HUES48 (cell line): ENCODE data around the gene XAB2.

ENCODE experiments used
- H3K27ac ChIP-seq: one replicate; pipeline ENCODE4 v1.7.0; 2013; ENCODE audit warnings: low read depth, low read length, inconsistent platforms
- H3K27me3 ChIP-seq: 2 replicates; pipeline ENCODE4 v1.6.1; 2013; ENCODE audit warnings: mild to moderate bottlenecking, low read length; ENCODE audit not compliant: control insufficient read depth, insufficient read depth
- H3K36me3 ChIP-seq: 2 replicates; pipeline ENCODE4 v1.6.1; 2013; ENCODE audit warnings: low read length; ENCODE audit not compliant: control insufficient read depth, insufficient read depth
- H3K4me1 ChIP-seq: 2 replicates; pipeline ENCODE4 v1.6.1; 2013; ENCODE audit warnings: mild to moderate bottlenecking, low read length; ENCODE audit not compliant: control insufficient read depth, insufficient read depth
- H3K4me3 ChIP-seq: 2 replicates; pipeline ENCODE4 v1.5.1; 2013; ENCODE audit warnings: mild to moderate bottlenecking, low read depth, low read length
- H3K9ac ChIP-seq: 2 replicates; pipeline ENCODE4 v1.6.1; 2013; ENCODE audit warnings: mild to moderate bottlenecking, low read depth, low read length, moderate library complexity
- H3K9me3 ChIP-seq: 2 replicates; pipeline ENCODE4 v1.6.1; 2013; ENCODE audit warnings: low read length; ENCODE audit not compliant: control insufficient read depth, insufficient read depth

The XAB2 gene

DNA sequence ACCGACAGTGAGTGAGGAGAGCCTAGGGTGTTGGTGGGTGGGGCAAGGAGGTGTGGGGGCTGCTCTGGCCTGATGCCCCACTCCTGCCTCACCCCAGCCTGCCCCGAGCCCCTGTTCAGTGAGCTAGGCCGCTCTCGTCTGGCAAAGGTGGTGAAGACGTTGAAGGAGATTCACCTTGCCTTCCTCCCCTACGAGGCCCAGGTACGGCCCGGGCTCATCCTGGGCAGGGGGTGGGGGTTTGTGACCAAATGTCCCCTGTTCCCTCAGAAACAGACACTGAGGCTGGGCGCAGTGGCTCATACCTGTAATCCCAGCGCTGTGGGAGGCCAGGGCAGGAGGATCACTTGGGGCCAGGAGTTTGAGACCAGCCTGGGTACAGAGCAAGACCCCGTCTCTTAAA lies 11.5 kb upstream of the XAB2 start:
- Histone ChIP-seq H3K27me3 (peaks cover 9% of the 10 kb centered on the region), H3K9ac (no peak overlapping the region), H3K4me1 (no peaks in the 10 kb centered on the region)

DNA sequence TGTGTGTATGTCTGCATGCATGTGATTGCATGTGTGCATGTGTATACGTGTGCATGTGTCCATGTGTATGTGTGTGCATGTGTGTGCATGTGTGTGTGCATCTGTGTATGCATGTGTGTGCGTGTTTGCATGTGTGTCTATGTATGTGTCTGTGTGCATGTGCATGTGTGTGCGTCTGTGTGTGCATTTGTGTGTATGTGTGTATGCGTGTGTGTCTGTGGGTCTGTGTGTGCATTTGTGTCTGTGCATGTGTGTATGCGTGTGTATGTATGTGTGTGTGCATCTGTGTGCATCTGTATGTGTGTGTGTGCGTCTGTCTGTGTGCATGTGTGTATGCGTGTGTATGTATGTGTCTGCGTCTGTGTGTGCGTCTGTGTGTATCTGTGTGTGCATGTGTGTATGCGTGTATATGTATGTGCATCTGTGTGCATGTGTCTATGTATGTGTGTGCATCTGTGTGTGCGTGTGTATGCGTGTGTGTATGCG lies 10.6 kb upstream of the XAB2 start:
- Histone ChIP-seq H3K27me3 (peaks cover 18% of the 10 kb centered on the region), H3K36me3 (peaks cover 3% of the 10 kb centered on the region), H3K9me3 (no peaks in the 10 kb centered on the region), H3K27ac (no peak overlapping the region), H3K4me1 (no peaks in the 10 kb centered on the region), H3K9ac (no peak overlapping the region), H3K4me3 (no peak overlapping the region)

More for the DNA sequence above, 11.5 kb upstream of the XAB2 start:
- peaks cover 3% of the 10 kb centered on the region for H3K36me3 ChIP-seq
- H3K27ac ChIP-seq: no peak overlapping the region
- H3K4me3 ChIP-seq: no peak overlapping the region
- no peaks in the 10 kb centered on the region for H3K9me3 ChIP-seq

DNA sequence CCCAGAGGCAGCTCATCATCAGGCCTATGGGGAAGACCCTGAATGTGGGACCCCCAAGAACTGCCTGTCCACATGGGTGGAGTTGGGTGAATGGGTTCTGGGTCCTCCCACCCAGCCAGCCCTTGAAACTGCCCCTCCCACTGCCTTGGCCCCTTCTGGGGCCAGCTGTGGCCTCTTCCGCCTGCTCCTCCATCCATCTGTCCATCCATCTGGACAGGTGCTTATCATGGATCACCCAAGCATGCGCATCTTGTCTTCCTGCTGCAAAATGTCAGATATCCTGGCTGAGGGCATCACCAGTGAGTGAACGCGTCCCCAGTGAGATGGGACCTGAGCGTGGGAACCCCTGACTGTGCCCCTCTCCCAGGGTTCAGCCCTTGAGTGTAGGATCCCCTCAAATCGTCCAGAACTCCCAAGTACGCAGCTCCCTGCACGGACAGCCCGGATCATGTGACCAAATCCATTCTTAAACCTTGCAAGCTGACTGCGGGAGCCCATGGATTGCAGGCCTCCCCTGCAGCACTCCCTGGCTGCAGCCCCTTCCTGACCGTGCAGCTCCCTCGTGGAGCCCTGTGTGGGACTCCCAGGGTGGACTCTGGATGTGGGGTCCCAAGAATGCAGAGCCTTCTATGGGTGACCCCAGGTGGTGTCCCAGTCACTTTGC lies 9.6 kb upstream of the XAB2 start:
- H3K9ac ChIP-seq: no peak overlapping the region
- H3K4me3 ChIP-seq: no peak overlapping the region
- peaks cover 3% of the 10 kb centered on the region for H3K36me3 ChIP-seq
- no peaks in the 10 kb centered on the region for H3K9me3 ChIP-seq
- peaks cover 28% of the 10 kb centered on the region for H3K27me3 ChIP-seq
- no peak overlapping the region for H3K27ac ChIP-seq
- H3K4me1 ChIP-seq: no peaks in the 10 kb centered on the region

DNA sequence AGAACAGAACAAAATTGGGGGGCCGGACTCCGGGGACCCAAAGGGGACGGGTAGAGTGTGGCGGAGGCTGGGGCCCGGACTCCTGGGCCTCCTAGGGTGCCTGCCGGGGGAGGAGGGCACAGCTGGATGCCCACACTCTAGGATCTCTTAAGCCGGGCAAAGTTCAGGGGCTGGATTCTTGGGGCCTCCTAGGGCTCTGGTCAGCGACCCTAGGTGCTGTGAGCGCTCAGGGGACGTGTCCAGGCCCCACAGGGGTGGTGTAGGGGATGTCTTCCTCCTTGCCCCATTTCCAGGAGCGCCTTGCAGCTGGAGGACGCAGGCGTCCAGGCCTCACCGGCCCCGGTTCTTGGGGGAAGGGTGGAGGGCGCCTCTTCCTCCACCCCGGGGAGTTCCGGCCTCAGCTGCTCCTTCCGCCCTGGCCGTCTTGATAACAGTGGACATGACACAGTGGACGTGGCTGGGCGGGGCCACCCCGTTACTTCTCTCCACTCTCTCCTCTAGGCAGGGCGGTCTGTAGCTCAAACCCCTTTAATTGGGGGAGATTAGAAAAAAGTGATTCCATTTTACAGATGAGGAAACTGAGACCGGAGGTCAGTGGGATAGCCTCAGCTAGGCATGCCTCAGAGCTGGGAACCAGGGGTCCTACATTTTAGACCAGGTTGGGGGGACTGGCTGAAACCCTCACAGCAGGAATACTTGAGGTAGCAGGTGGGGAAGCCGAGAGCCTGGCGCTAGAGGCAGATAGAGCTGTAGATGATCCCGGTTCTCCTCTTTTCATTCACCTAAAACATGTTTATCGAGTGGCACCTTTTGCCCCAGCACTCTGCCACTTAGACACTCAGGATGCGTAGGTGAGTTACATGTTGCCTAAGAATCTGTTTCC lies 8.3 kb upstream of the XAB2 start:
- no peaks in the 10 kb centered on the region for H3K4me1 ChIP-seq
- peak overlapping the region; percentile 78 for H3K4me3 ChIP-seq
- H3K27ac ChIP-seq: peak overlapping the region; percentile 65
- H3K9me3 ChIP-seq: no peaks in the 10 kb centered on the region
- peak overlapping the region; percentile 65; the same call in 1 of the 2 replicates for H3K9ac ChIP-seq
- H3K36me3 ChIP-seq: peaks cover 3% of the 10 kb centered on the region
- H3K27me3 ChIP-seq: peaks cover 30% of the 10 kb centered on the region

DNA sequence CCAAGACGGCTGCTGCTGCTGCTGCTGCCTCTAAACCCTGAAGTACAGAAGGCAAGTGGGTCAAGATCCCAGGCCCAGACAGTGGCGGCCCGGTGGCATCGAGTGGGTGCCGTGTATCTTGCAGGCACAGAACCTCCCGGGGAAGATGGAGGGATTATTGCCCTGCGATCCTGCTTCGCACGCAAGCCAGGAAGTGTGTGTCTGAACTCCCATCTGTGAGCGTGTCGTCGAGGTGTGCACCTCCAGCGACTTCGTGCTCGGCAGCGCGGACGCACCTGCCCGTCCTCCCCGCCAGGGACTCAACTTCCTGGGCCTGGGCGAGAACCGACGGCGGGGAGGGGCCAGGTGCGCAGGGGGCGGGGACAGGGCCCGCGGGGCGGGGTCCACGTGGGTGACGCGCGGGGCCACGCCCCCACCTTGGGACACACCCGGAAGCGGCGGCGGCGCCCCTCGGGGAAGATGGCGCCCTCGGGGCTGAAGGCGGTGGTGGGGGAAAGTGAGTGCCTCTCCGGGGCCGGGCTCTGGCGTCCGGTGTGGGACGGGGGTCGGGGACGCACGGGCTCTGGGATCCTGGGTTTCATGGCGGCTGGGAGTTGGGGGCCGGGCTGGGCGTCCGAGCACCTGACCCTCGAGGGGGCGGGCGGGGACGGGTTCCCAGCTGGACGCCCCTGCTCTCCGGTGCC lies 7.5 kb upstream of the XAB2 start, which contains the start of gene STXBP2:
TSS of gene STXBP2 (plus strand) at position 420 of the 683 bp plus-strand sequence. CDS start at position 460, 40 bp downstream.
- peak within 1 kb of the TSS; percentile 78 for H3K4me3 ChIP-seq
- H3K9me3 ChIP-seq: no peaks in the 10 kb centered on the region
- H3K9ac ChIP-seq: peak within 1 kb of the TSS; percentile 65; the same call in 1 of the 2 replicates
- peaks cover 30% of the 10 kb centered on the region for H3K27me3 ChIP-seq
- H3K36me3 ChIP-seq: peaks cover 6% of the 10 kb centered on the region; the same call in 1 of the 2 replicates
- no peaks in the 10 kb centered on the region for H3K4me1 ChIP-seq
- peak within 1 kb of the TSS; percentile 65 for H3K27ac ChIP-seq

DNA sequence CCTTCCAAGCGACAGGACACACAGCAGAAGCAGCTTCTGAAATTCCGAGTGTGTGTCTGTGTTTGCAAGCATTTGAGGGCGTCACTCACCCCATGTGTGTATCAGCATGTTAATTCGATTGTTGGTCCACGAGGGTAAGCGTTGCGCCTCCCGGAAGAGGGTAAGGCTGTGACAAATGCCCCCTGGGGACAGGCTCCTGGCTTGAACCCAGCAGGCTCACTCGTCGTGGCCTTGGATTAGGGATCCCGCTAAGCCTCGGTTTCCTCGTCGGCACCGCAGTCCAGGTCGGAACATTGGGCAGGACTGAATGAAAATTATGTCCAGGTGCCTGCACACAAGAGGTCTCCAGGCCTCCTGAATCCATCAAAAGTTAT lies 7.0 kb upstream of the XAB2 start:
- Histone ChIP-seq H3K4me3 (no peak overlapping the region; the same call in 1 of the 2 replicates), H3K36me3 (peaks cover 8% of the 10 kb centered on the region; the same call in 1 of the 2 replicates), H3K27ac (no peak overlapping the region), H3K27me3 (peaks cover 30% of the 10 kb centered on the region), H3K9me3 (no peaks in the 10 kb centered on the region), H3K9ac (no peak overlapping the region), H3K4me1 (no peaks in the 10 kb centered on the region)

DNA sequence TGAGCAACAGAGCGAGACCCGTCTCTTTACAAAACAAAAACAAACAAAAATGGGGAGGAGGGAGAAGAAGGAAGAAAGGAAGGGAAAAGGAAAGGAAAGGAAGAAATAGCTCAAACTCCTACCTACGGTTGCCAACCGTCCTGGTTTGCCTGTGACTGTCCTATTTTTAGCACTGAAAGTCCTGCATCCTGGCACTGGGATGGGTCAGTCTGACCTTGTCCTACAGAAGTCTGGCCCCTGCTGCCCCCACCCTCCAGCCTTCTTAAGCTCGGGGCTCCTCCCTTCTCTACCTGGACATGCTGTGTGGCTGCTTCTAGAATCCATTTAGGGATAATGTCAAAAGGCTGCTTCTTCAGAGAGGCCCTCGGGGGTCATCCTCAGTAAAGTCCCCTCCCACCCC lies 6.3 kb upstream of the XAB2 start:
- H3K27me3 ChIP-seq: peaks cover 30% of the 10 kb centered on the region
- H3K9me3 ChIP-seq: no peaks in the 10 kb centered on the region
- no peak overlapping the region for H3K4me3 ChIP-seq
- H3K9ac ChIP-seq: no peak overlapping the region
- H3K36me3 ChIP-seq: peaks cover 8% of the 10 kb centered on the region; the same call in 1 of the 2 replicates
- no peaks in the 10 kb centered on the region for H3K4me1 ChIP-seq
- H3K27ac ChIP-seq: no peak overlapping the region

DNA sequence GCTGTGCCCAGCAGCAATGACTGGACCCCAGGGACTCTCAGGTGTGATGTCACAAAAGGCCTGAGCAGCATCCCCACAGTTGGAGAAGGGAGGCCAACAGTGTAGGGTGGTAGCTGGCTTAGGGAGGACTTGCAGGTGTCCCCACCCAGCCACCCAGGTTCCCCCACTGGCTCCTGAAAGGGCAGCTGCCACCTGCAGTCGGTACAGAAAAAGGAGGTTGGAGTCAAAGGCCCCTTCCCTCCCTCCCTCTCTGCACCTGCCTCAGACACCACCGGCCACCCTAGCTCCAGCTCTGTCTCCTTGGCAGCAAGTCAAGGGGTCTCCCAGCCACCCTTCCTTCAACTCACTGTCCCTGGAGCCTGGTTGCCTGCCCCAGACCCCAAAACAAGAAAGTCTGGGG lies 4.4 kb upstream of the XAB2 start, which contains the start of gene PCP2:
TSS of gene PCP2 (minus strand) at position 22 of the 400 bp plus-strand sequence. CDS start 262 bp downstream, outside the sequence.
- 0 out of 2 replicates have a peak, but pooled peaks cover 4% of the 10 kb centered on the region for H3K4me1 ChIP-seq
- H3K9ac ChIP-seq: no peak within 1 kb of the TSS
- H3K36me3 ChIP-seq: 0 out of 2 replicates have a peak, but pooled peaks cover 5% of the 10 kb centered on the region
- H3K9me3 ChIP-seq: no peaks in the 10 kb centered on the region
- no peak within 1 kb of the TSS for H3K4me3 ChIP-seq
- peaks cover 30% of the 10 kb centered on the region for H3K27me3 ChIP-seq
- H3K27ac ChIP-seq: no peak within 1 kb of the TSS

DNA sequence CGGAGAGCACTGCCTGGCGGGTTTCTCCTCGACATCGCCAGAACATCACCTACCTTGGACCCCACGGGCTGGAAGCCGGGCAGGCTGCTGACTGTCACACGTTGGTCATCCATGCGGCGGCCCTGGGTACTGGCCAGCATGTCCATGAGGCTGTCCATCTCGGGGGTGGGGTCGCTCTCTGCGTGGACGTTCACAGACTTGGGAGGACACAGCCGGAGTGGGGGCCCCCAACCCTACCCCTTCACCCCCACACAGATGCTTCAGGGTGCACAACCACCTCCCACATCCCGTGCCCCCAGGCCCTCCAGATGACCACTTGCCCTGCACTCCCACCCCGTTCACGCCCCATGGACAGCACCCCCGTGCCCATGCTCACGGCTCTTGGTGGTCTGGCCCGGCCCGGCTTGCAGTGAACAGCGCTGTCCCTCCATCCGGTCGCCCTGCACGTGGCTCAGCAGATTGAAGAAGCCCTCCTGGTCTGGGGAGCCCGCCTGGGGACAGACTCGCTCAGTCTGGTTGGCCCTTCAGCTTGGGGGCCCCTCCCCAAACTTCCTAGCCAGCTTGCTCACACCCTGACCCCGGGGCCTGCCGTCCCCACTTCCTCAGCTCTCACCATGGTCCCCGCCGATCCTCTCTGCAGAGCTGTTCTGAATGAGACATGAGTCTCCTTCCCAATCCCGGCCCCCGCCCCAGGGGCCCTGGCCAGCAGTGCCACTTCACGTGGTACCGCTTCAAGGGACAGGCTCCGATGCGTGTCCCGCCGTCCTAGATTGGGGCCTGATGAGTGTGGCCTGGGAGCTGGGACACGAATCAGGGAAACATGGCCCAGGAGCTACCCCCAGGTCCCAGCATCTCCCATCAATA lies 3.2 kb upstream of the XAB2 start:
- Histone ChIP-seq H3K27ac (no peak overlapping the region), H3K4me3 (no peak overlapping the region), H3K9ac (no peak overlapping the region), H3K27me3 (peaks cover 30% of the 10 kb centered on the region), H3K4me1 (0 out of 2 replicates have a peak, but pooled peaks cover 4% of the 10 kb centered on the region), H3K36me3 (0 out of 2 replicates have a peak, but pooled peaks cover 5% of the 10 kb centered on the region), H3K9me3 (no peaks in the 10 kb centered on the region)

DNA sequence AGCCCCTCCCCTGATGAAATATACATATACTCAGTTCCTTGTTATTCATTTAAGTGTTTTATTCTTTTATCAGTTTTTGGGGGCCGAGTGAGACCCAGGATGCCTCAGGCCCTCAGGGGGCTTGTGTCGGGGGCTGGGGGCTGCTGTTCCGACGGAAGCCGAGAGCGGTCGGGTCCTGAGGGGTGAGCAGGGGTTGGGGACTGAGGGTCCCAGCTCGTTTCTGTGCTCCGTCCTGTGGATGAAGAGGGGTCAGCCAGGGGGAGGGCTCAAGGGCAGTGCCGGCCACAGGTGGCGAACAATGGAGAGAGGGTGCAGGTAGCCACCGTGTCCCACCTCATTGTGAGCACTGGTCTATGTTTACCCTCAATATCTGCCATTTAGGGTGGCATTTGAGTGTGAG lies 2.2 kb upstream of the XAB2 start:
- Histone ChIP-seq H3K36me3 (peaks cover 12% of the 10 kb centered on the region; the same call in 1 of the 2 replicates), H3K9me3 (no peaks in the 10 kb centered on the region), H3K4me1 (0 out of 2 replicates have a peak, but pooled peaks cover 4% of the 10 kb centered on the region), H3K27ac (no peak overlapping the region), H3K9ac (no peak overlapping the region), H3K27me3 (peaks cover 29% of the 10 kb centered on the region), H3K4me3 (no peak overlapping the region)
